ENCODE measurements around the gene ZNG1F. TPM values are rescaled to one million over a fixed set of nuclear protein-coding genes. Genes with fewer than 3 reads are reported as not detected.
"Not testable (repeated sequence)": the region's sequence is repeated elsewhere in the genome, so short reads cannot be mapped to it uniquely, and the experiment has no call there.

ZNG1F gene
- 5.2 TPM for polyA plus RNA-seq (2013, experiment 1 of 2)
- 7.1 TPM for polyA plus RNA-seq (2013, experiment 2 of 2)

- not testable (repeated sequence) for H3K9ac ChIP-seq (ENCODE audit: low read length); H3K36me3 ChIP-seq (ENCODE audit: control insufficient read depth, insufficient read depth, low read length); H3K23ac ChIP-seq (ENCODE audit: low read length); H2BK15ac ChIP-seq (replicated peaks; ENCODE audit: low read depth); H4K5ac ChIP-seq (ENCODE audit: low read length); H3K56ac ChIP-seq (ENCODE audit: low read length); H3K27ac ChIP-seq (ENCODE audit: low read depth, low read length); H3K79me1 ChIP-seq (ENCODE audit: low read length); DNase-seq; H2BK120ac ChIP-seq (ENCODE audit: low read depth, low read length); H3K27me3 ChIP-seq (ENCODE audit: insufficient read depth, low read length, poor library complexity); H4K8ac ChIP-seq (ENCODE audit: low read depth, low read length); H3K4me2 ChIP-seq (ENCODE audit: low read length); H3K4ac ChIP-seq (ENCODE audit: low read depth, low read length); H2BK5ac ChIP-seq (ENCODE audit: low read length); H3K79me2 ChIP-seq (ENCODE audit: control insufficient read depth, insufficient read depth, low read length); H3K4me1 ChIP-seq (ENCODE audit: control insufficient read depth, low read depth, low read length); H3K18ac ChIP-seq (ENCODE audit: low read length); H3K4me3 ChIP-seq (ENCODE audit: low read length); H2AK5ac ChIP-seq (ENCODE audit: low read length)
- WGBS (ENCODE audit: extremely low coverage, insufficient coverage, low lambda C conversion rate): no CpG with 5 or more reads among the region's 31 CpGs
Measured at GRCh38 chr9:41189217-41189616, at the start of gene ZNG1F. TSS of gene ZNG1F (minus strand) at chr9:41189317. CDS start at chr9:41189258, 59 bp downstream.

DNA sequence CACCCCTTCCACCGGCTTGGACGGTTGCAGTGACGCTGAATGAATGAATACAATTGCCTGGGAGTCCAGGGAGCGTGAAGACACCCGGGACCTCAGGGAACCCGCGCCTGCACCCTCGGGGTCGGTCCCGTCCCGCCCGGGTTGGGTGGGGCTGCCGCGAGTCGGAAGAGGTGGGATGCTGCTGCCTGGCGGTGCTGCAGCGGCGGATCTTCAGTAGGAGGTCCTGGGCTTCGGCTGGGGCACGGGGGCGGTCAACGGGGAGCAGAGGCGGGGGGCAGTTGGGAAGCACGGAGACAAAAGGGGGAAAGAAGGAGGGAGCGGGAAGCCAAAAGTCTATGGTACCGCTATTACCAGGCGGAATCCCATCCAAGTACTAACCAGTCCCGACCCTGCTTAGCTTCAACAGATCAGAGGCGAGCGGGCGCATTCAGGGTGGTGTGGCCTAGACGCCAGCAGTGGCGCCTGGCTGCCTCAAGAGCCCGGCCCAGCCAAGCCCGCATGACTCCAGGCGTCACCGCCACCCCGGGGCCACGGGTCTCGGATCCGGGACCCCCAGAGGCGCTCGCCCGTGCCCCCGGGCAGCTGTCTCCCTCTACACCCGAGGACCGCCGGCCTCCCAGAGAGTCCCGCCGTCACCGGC lies 48.1 kb upstream of the ZNG1F start:
- H3K4me2 ChIP-seq (ENCODE audit: low read length); H3K36me3 ChIP-seq (ENCODE audit: control insufficient read depth, insufficient read depth, low read length); H3K23ac ChIP-seq (ENCODE audit: low read length); H3K56ac ChIP-seq (ENCODE audit: low read length); H4K8ac ChIP-seq (ENCODE audit: low read depth, low read length); H3K4ac ChIP-seq (ENCODE audit: low read depth, low read length); H3K27ac ChIP-seq (ENCODE audit: low read depth, low read length); H2BK5ac ChIP-seq (ENCODE audit: low read length); H3K4me1 ChIP-seq (ENCODE audit: control insufficient read depth, low read depth, low read length); H3K79me1 ChIP-seq (ENCODE audit: low read length); H2BK120ac ChIP-seq (ENCODE audit: low read depth, low read length); H3K79me2 ChIP-seq (ENCODE audit: control insufficient read depth, insufficient read depth, low read length); H2AK5ac ChIP-seq (ENCODE audit: low read length); H3K4me3 ChIP-seq (ENCODE audit: low read length); H2BK15ac ChIP-seq (replicated peaks; ENCODE audit: low read depth); H4K5ac ChIP-seq (ENCODE audit: low read length); H3K27me3 ChIP-seq (ENCODE audit: insufficient read depth, low read length, poor library complexity); H3K9ac ChIP-seq (ENCODE audit: low read length); H3K18ac ChIP-seq (ENCODE audit: low read length): not testable (repeated sequence)
- no CpG with 5 or more reads among the region's 51 CpGs for WGBS (ENCODE audit: extremely low coverage, insufficient coverage, low lambda C conversion rate)
- peak; percentile 14 for DNase-seq

GRCh38 chr9:41236486-41237109 lies 47.5 kb upstream of the ZNG1F start:
- H4K5ac ChIP-seq (ENCODE audit: low read length); H3K23ac ChIP-seq (ENCODE audit: low read length); H2BK5ac ChIP-seq (ENCODE audit: low read length); H4K8ac ChIP-seq (ENCODE audit: low read depth, low read length); H3K36me3 ChIP-seq (ENCODE audit: control insufficient read depth, insufficient read depth, low read length); H3K79me1 ChIP-seq (ENCODE audit: low read length); H3K9ac ChIP-seq (ENCODE audit: low read length); H2AK5ac ChIP-seq (ENCODE audit: low read length); H2BK120ac ChIP-seq (ENCODE audit: low read depth, low read length); H3K4me2 ChIP-seq (ENCODE audit: low read length); H3K4me3 ChIP-seq (ENCODE audit: low read length); H3K18ac ChIP-seq (ENCODE audit: low read length); H3K27me3 ChIP-seq (ENCODE audit: insufficient read depth, low read length, poor library complexity); H2BK15ac ChIP-seq (replicated peaks; ENCODE audit: low read depth); H3K27ac ChIP-seq (ENCODE audit: low read depth, low read length); H3K4me1 ChIP-seq (ENCODE audit: control insufficient read depth, low read depth, low read length); H3K56ac ChIP-seq (ENCODE audit: low read length); H3K79me2 ChIP-seq (ENCODE audit: control insufficient read depth, insufficient read depth, low read length); H3K4ac ChIP-seq (ENCODE audit: low read depth, low read length): not testable (repeated sequence)
- DNase-seq: peak; percentile 1
- no CpG with 5 or more reads among the region's 23 CpGs for WGBS (ENCODE audit: extremely low coverage, insufficient coverage, low lambda C conversion rate)

GRCh38 chr9:41234811-41235805 lies 46.0 kb upstream of the ZNG1F start:
- not testable (repeated sequence) for H4K5ac ChIP-seq (ENCODE audit: low read length); H2BK120ac ChIP-seq (ENCODE audit: low read depth, low read length); H3K27ac ChIP-seq (ENCODE audit: low read depth, low read length); H3K18ac ChIP-seq (ENCODE audit: low read length); H3K36me3 ChIP-seq (ENCODE audit: control insufficient read depth, insufficient read depth, low read length); H3K9ac ChIP-seq (ENCODE audit: low read length); H2AK5ac ChIP-seq (ENCODE audit: low read length); H3K79me1 ChIP-seq (ENCODE audit: low read length); H3K4me2 ChIP-seq (ENCODE audit: low read length); H3K27me3 ChIP-seq (ENCODE audit: insufficient read depth, low read length, poor library complexity); H2BK15ac ChIP-seq (replicated peaks; ENCODE audit: low read depth); H3K23ac ChIP-seq (ENCODE audit: low read length); H3K4me1 ChIP-seq (ENCODE audit: control insufficient read depth, low read depth, low read length); H3K56ac ChIP-seq (ENCODE audit: low read length); H2BK5ac ChIP-seq (ENCODE audit: low read length); H3K4ac ChIP-seq (ENCODE audit: low read depth, low read length); H3K79me2 ChIP-seq (ENCODE audit: control insufficient read depth, insufficient read depth, low read length); H4K8ac ChIP-seq (ENCODE audit: low read depth, low read length); H3K4me3 ChIP-seq (ENCODE audit: low read length)
- WGBS (ENCODE audit: extremely low coverage, insufficient coverage, low lambda C conversion rate): no CpG with 5 or more reads among the region's 55 CpGs
- DNase-seq: peak; percentile 7

DNA sequence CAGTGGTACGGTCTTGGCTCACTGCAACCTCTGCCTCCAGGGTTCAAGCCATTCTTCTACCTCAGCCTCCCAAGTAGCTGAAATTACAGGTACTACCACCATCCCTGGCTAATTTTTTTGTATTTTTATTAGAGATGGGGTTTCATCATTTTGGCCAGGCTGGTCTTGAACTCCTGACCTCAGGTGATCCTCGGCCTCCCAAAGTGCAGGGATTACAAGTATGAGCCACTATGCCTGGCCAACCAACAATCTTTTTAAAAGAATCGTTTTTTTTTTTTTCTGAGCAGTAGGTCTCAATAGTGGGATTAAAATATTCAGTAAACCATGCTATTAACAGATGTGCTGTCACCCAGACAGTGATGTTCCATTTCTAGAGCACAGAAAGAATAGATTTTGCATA lies 45.1 kb upstream of the ZNG1F start:
- DNase-seq; H3K79me1 ChIP-seq (ENCODE audit: low read length); H3K9ac ChIP-seq (ENCODE audit: low read length); H2BK120ac ChIP-seq (ENCODE audit: low read depth, low read length); H3K79me2 ChIP-seq (ENCODE audit: control insufficient read depth, insufficient read depth, low read length); H4K8ac ChIP-seq (ENCODE audit: low read depth, low read length); H3K36me3 ChIP-seq (ENCODE audit: control insufficient read depth, insufficient read depth, low read length); H3K27me3 ChIP-seq (ENCODE audit: insufficient read depth, low read length, poor library complexity); H3K27ac ChIP-seq (ENCODE audit: low read depth, low read length); H3K18ac ChIP-seq (ENCODE audit: low read length); H4K5ac ChIP-seq (ENCODE audit: low read length); H2AK5ac ChIP-seq (ENCODE audit: low read length); H3K4ac ChIP-seq (ENCODE audit: low read depth, low read length); H3K4me2 ChIP-seq (ENCODE audit: low read length); H3K4me1 ChIP-seq (ENCODE audit: control insufficient read depth, low read depth, low read length); H2BK15ac ChIP-seq (replicated peaks; ENCODE audit: low read depth); H3K56ac ChIP-seq (ENCODE audit: low read length); H2BK5ac ChIP-seq (ENCODE audit: low read length); H3K4me3 ChIP-seq (ENCODE audit: low read length); H3K23ac ChIP-seq (ENCODE audit: low read length): not testable (repeated sequence)
- no CpG with 5 or more reads among the region's 3 CpGs for WGBS (ENCODE audit: extremely low coverage, insufficient coverage, low lambda C conversion rate)

Measured in mesendoderm (in vitro differentiated cells).